SHP77 treated with DMSO at 0.1 percent for 48 hours (cell line): ENCODE results near the gene NFX1.

ENCODE experiments used
- DNase-seq: peaks from one replicate; lab custom pipeline; 2025; lab: John Stamatoyannopoulos, UW

NFX1 gene

GRCh38 chr9:33267151-33267767 lies 23.1 kb upstream of the NFX1 start:
- DNase-seq = no peak

GRCh38 chr9:33270146-33270545 lies 20.2 kb upstream of the NFX1 start:
- DNase-seq = no peak

GRCh38 chr9:33272061-33272460 lies 18.3 kb upstream of the NFX1 start:
- DNase-seq = no peak

GRCh38 chr9:33273266-33273971 lies 16.9 kb upstream of the NFX1 start:
- DNase-seq = no peak

DNA sequence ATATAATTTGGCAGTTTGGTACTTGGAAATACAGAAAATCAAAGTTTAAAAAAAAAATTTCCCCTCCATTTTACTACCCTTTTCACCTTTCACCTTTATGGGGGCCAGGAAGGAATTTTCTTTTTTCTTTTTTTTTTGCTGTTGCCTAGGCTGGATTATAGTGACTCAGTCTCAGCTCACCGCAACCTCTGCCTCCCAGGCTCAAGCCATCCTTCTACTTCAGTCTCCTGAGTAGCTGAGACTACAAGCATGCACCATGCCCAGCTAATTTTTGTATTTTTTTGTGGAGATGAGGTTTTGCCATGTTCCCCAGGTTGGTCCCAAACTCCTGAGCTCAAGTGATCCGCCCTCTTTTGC lies 16.4 kb upstream of the NFX1 start:
- no peak for DNase-seq

DNA sequence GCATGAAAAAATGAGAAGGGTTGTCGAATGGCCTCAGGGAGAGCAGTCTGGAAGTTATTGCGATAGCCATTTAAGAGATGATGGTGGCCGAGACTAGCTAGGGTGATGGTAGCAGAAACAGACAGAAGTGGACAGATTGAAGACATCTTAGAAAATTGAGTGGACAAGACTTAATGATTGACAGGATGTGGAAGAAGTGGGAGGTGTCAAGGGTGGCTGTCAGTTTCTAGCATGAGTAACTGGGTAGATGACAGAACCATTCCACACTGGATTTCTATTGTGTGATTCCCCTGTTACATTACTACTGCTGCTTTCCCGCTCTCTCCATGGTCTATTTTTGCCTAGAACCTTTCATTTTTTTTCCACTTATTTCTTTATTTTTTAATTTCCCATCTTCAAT lies 12.8 kb upstream of the NFX1 start:
- DNase-seq = no peak

- no peak for DNase-seq
Observed at GRCh38 chr9:33285502-33285901, 4.8 kb upstream of the NFX1 start.

- peak; percentile 6 for DNase-seq
Observed at GRCh38 chr9:33287087-33287490, 3.2 kb upstream of the NFX1 start.

DNA sequence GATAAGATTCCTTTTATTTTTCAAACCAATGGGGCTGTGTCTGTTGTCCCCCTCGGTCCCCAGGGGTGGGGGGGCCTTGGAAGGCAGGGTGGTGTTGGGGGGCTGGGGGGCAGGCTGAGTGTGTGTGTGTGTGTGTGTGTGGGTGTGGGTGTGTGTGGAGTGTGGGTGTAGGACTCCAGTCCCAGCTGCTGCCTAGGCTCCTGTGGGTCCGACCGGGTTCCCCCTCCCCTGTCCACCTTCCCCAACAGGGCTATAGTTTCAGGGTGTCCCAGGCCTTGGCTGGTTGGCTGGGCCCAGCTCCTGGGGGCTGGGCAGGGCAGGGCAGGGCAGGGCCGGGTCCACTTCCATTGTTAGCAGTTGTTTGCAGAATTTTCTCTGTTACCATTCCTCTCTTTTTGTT lies 2.1 kb upstream of the NFX1 start:
- no peak for DNase-seq

GRCh38 chr9:33288828-33289483 lies 1.4 kb upstream of the NFX1 start:
- no peak for DNase-seq

DNA sequence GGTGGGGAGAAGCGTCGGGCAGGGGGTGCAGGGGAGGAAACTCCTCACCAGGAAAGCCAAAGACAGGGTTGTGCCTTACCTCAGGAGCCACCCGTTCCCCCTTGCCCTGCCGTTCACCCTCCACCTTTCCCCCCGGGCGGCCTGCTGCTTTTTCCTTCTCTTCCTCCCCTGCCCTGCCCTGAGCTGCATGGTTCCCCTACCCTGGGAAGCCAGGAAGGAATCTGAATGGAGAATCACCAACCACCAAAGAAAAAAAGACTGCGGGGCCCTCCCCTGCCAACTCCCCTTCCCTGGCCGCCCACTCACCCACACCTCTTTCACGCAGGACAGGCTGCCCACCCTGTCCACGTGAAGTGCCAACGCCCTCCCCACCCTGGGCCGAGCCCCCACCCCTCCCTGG lies 820 bp upstream of the NFX1 start:
- DNase-seq = no peak

GRCh38 chr9:33289936-33290246 lies 425 bp upstream of the NFX1 start:
- DNase-seq = no peak

DNA sequence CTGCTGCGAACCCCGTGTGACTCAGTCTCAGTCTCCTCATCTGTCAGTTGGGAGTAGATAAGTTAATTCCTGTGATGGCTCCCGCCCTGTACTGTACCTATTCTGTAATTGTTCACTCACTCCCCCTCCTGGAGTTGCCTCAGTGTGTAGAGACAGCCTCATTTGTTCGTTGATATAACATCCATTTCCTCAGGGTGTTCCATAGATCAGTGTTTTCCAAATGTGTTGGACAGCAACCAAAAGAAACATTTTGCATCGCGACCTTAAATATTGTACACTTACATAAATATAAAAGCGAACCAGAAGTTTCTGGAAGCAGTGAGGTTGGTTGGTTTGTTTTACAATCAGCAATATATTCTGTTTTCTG lies 698 bp downstream of the NFX1 start:
- no peak for DNase-seq

GRCh38 chr9:33291901-33292300 lies 1.6 kb downstream of the NFX1 start:
- DNase-seq = no peak

DNA sequence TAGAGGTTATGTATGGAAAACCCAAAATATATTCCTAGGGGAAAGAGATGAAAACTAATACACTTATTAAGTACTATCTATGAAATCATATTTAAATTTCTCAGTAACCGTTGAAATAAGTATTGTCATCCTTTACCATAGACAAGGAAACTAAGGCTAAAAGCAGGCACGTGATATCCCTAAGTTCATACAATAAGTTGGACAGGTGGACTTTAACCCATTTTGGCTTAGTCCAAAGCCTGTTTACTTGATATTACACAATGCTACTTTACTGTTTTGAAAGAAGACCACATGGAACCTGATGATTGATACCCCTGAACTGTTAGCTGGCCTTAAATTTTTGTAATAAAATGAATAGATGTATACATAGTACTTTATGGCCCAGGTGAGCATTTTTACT lies 3.5 kb downstream of the NFX1 start:
- no peak for DNase-seq

DNA sequence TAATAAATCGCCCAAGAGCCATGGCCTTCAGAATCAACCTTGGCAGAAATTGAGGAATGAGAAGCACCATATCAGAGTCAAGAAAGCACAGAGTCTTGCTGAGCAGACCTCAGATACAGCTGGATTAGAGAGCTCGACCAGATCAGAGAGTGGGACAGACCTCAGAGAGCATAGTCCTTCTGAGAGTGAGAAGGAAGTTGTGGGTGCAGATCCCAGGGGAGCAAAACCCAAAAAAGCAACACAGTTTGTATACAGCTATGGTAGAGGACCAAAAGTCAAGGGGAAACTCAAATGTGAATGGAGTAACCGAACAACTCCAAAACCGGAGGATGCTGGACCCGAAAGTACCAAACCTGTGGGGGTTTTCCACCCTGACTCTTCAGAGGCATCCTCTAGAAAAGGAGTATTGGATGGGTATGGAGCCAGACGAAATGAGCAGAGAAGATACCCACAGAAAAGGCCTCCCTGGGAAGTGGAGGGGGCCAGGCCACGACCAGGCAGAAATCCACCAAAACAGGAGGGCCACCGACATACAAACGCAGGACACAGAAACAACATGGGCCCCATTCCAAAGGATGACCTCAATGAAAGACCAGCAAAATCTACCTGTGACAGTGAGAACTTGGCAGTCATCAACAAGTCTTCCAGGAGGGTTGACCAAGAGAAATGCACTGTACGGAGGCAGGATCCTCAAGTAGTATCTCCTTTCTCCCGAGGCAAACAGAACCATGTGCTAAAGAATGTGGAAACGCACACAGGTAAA lies 4.5 kb downstream of the NFX1 start:
- no peak for DNase-seq

- DNase-seq = no peak
Observed at GRCh38 chr9:33295571-33295970, 5.3 kb downstream of the NFX1 start.

DNA sequence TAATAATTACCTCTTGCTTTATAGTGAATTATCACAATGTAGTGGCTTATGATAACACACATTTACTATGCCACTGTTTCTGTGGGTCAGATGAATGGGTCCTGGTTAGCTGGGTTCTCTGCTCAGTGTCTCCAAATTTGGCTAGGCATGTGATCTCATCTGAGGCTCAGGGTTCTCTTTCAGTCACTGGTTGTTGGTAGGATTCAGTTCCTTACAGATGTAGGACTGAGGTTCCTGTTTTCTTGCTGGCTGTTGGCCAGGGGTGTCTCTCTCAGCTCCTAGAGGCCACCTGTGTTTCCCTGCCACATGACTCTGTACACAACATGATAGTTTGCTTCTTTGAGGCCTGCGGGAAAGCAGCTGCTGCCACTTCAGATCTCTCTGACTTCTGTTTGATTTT lies 7.1 kb downstream of the NFX1 start:
- no peak for DNase-seq

GRCh38 chr9:33300546-33300945 lies 10.2 kb downstream of the NFX1 start:
- no peak for DNase-seq

GRCh38 chr9:33304362-33304761 lies 14.0 kb downstream of the NFX1 start:
- no peak for DNase-seq

GRCh38 chr9:33306037-33306436 lies 15.7 kb downstream of the NFX1 start:
- DNase-seq = no peak

DNA sequence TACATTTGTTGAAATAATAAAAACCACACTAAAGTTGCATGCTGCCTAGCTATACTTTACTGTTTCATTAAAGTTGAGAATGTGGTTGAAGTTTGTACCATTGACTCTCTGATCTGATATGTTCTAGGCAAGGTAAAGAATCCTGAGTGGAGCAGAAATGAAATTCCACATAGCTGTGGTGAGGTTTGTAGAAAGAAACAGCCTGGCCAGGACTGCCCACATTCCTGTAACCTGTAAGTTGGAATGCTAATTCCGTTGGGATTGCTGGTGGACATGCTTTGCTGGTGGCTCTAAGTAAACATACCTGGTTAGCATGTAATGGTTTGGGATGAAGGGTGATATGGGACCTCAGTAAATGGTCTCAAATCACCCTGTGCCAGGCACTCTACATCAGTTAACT lies 16.8 kb downstream of the NFX1 start:
- no peak for DNase-seq

DNA sequence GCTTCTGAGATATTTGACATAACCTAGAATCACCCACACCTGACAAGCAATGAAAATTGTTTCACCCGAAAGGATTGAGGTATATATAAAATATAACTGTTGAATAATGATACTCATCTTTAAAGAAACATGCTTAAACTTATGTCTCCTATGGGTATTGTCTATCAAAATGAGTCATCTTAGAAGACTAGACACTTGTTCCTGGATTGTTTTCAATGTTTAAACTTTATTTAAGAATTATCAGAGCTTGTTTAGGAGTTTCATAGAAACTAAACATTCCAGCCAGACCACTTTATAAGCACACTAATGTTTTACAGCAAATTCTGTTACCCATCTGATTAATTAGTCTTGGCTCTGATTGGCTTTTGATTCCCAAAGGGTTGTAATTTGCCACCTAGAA lies 19.6 kb downstream of the NFX1 start:
- no peak for DNase-seq
